OCI-LY7 (cell line): Measurements from ENCODE around the gene EWSR1. TPM values are rescaled to one million over a fixed set of nuclear protein-coding genes. Genes with fewer than 3 reads are reported as not detected.

Experiments
- BruUV-seq: library from RNA; stranded (reverse); fragments of 400-500 nt; replicated peaks from 2 replicates; lab custom pipeline; 2021; lab: Mats Ljungman, UMichigan
- CTCF ChIA-PET: fragments of 300-600 bp; sonication (Branson Sonifier 250); formaldehyde crosslinking; loops from one replicate; lab custom pipeline; 2022; ENCODE audit warnings: antibody characterized with exemption; ENCODE audit not compliant: unreplicated experiment; lab: Charles Lee
- POLR2A ChIA-PET: fragments of 300-600 bp; sonication (Branson Sonifier 250); formaldehyde crosslinking; loops from one replicate; lab custom pipeline; 2022; ENCODE audit warnings: antibody characterized with exemption; lab: Charles Lee
- DNase-seq: peaks from one replicate; pipeline ENCODE4 v3.0.0-alpha.2; 2015; ENCODE audit warnings: low spot score
- H2AFZ ChIP-seq: fragments of 200-600 bp; sonication (generic), shearing (Covaris generic); 2 replicates; pipeline ENCODE4 v1.6.1; 2014; ENCODE audit warnings: mild to moderate bottlenecking, antibody characterized with exemption, low read length, moderate library complexity
- H3K27ac ChIP-seq: fragments of 200-600 bp; sonication (generic); 2 replicates; pipeline ENCODE4 v1.5.1; 2014; ENCODE audit warnings: mixed run types, low read depth, mild to moderate bottlenecking, moderate library complexity, low read length, inconsistent platforms; ENCODE audit not compliant: poor library complexity, severe bottlenecking
- H3K36me3 ChIP-seq: fragments of 200-600 bp; sonication (generic); 2 replicates; pipeline ENCODE4 v1.6.1; 2014; ENCODE audit warnings: mild to moderate bottlenecking, antibody characterized with exemption, low read length, moderate library complexity, mixed read lengths; ENCODE audit not compliant: insufficient read depth
- H3K4me1 ChIP-seq: fragments of 200-600 bp; sonication (generic); 2 replicates; pipeline ENCODE4 v1.5.1; 2014; ENCODE audit warnings: mild to moderate bottlenecking, low read length; ENCODE audit not compliant: insufficient read depth, poor library complexity, severe bottlenecking
- H3K4me2 ChIP-seq: fragments of 200-600 bp; sonication (generic); 2 replicates; pipeline ENCODE4 v1.6.1; 2014; ENCODE audit warnings: mild to moderate bottlenecking, low read length
- H3K4me3 ChIP-seq: fragments of 200-600 bp; sonication (generic); 2 replicates; pipeline ENCODE4 v1.5.1; 2014; ENCODE audit warnings: mild to moderate bottlenecking, low read depth, low read length; ENCODE audit not compliant: poor library complexity, severe bottlenecking
- H3K79me2 ChIP-seq: fragments of 200-600 bp; sonication (generic); 2 replicates; pipeline ENCODE4 v1.6.1; 2016; ENCODE audit warnings: low read depth, mild to moderate bottlenecking, low read length, moderate library complexity, mixed read lengths; ENCODE audit not compliant: insufficient read depth
- H3K9me2 ChIP-seq: fragments of 200-600 bp; sonication (generic); 2 replicates; pipeline ENCODE4 v1.6.1; 2016; ENCODE audit warnings: mild to moderate bottlenecking, low read length, mixed read lengths; ENCODE audit not compliant: insufficient read depth
- H3K9me3 ChIP-seq: fragments of 200-600 bp; sonication (generic); 2 replicates; pipeline ENCODE4 v1.6.1; 2014; ENCODE audit warnings: mild to moderate bottlenecking, mixed run types, low read length, mixed read lengths
- H4K20me1 ChIP-seq: fragments of 200-600 bp; sonication (generic); 2 replicates; pipeline ENCODE4 v1.6.1; 2014; ENCODE audit warnings: mild to moderate bottlenecking, antibody characterized with exemption, low read length, moderate library complexity, mixed read lengths; ENCODE audit not compliant: insufficient read depth
- CTCF ChIP-seq: fragments of 200-600 bp; sonication (generic); conservative IDR thresholded peaks from 2 replicates; pipeline ENCODE4 v1.5.1; 2014; ENCODE audit warnings: mild to moderate bottlenecking, antibody characterized with exemption, low read length, moderate library complexity, mixed read lengths
- EZH2phosphoT487 ChIP-seq: fragments of 200-600 bp; sonication (generic); IDR thresholded peaks from 2 replicates; pipeline ENCODE4 v1.6.1; 2018; ENCODE audit warnings: low read depth, borderline replicate concordance, mild to moderate bottlenecking, mixed run types, antibody characterized with exemption, low read length, moderate library complexity, mixed read lengths
- intact Hi-C: fragments of 100-400 bp; cut with micrococcal nuclease; formaldehyde crosslinking; loops from one replicate; pipeline ENCODE4 v1.10.0; 2022; ENCODE audit not compliant: unreplicated experiment
- total RNA-seq, 2 experiments: library from RNA; depleted of rRNA in 1 of 2; stranded (reverse); fragments of >200 nt in 1 of 2; shearing (Covaris generic) in 1 of 2; gene quantifications; 2 replicates each; pipeline ENCODE4 v1.2.3, GENCODE V29; 2014 to 2022

Gene EWSR1
- total RNA-seq, 2 experiments from 2014 or later = 270 to 333 TPM

- no peak overlapping the region for H2AFZ ChIP-seq
- H3K27ac ChIP-seq = no peak overlapping the region
- no peaks in the 10 kb centered on the region for H3K9me3 ChIP-seq
- intact Hi-C loops = no loop called here
- H4K20me1 ChIP-seq = no peaks in the 10 kb centered on the region
- no peak overlapping the region for H3K4me2 ChIP-seq
- H3K36me3 ChIP-seq = peaks cover 50% of the 10 kb centered on the region
- TF ChIP-seq CTCF (no peak), EZH2phosphoT487 (no peak)
- H3K79me2 ChIP-seq = no peaks in the 10 kb centered on the region
- H3K9me2 ChIP-seq = no peaks in the 10 kb centered on the region
- ChIA-PET POLR2A (no interaction called here), CTCF (no interaction called here)
- peaks cover 4% of the 10 kb centered on the region for H3K4me1 ChIP-seq
- no TSS peak for BruUV-seq
- no peak overlapping the region for H3K4me3 ChIP-seq
- DNase-seq = no peak
These were observed 49.9 kb downstream of the EWSR1 start for GRCh38 chr22:29317827-29318454.

- TF ChIP-seq CTCF = no peak
- no peak for TF ChIP-seq EZH2phosphoT487
- CTCF ChIA-PET = no interaction called here
- POLR2A ChIA-PET = no interaction called here
- H3K9me2 ChIP-seq = no peaks in the 10 kb centered on the region
- H2AFZ ChIP-seq = no peak overlapping the region
- peaks cover 4% of the 10 kb centered on the region for H3K4me1 ChIP-seq
- no peaks in the 10 kb centered on the region for H3K79me2 ChIP-seq
- no peak for DNase-seq
- peaks cover 51% of the 10 kb centered on the region for H3K36me3 ChIP-seq
- H3K27ac ChIP-seq = no peak overlapping the region
- H3K4me2 ChIP-seq = no peak overlapping the region
- no peak overlapping the region for H3K4me3 ChIP-seq
- no peaks in the 10 kb centered on the region for H3K9me3 ChIP-seq
- BruUV-seq = no TSS peak
- intact Hi-C loops = no loop called here
- H4K20me1 ChIP-seq = no peaks in the 10 kb centered on the region
These were observed 51.0 kb downstream of the EWSR1 start for GRCh38 chr22:29319072-29319471.

GRCh38 chr22:29320546-29320945 lies 52.5 kb downstream of the EWSR1 start:
- intact Hi-C loops = no loop called here
- peaks cover 4% of the 10 kb centered on the region for H3K4me1 ChIP-seq
- H3K79me2 ChIP-seq = no peaks in the 10 kb centered on the region
- H3K4me3 ChIP-seq = no peak overlapping the region
- H3K27ac ChIP-seq = no peak overlapping the region
- H3K9me2 ChIP-seq = no peaks in the 10 kb centered on the region
- no peak for DNase-seq
- no peaks in the 10 kb centered on the region for H3K9me3 ChIP-seq
- BruUV-seq = no TSS peak
- peaks cover 56% of the 10 kb centered on the region for H3K36me3 ChIP-seq
- CTCF ChIA-PET = no interaction called here
- no peaks in the 10 kb centered on the region for H4K20me1 ChIP-seq
- TF ChIP-seq EZH2phosphoT487 (no peak), CTCF (peak; percentile 28; the same call in 1 of the 2 replicates)
- no peak overlapping the region for H3K4me2 ChIP-seq
- H2AFZ ChIP-seq = no peak overlapping the region
- POLR2A ChIA-PET = interaction anchor here (0.9 kb wide), 1 partner anchor 16 kb away, joined by 3 read pairs; no protein-coding TSS in a partner anchor
